Measurements from ENCODE around the gene MORF4L2. TPM values are rescaled to one million over a fixed set of nuclear protein-coding genes. Genes with fewer than 3 reads are reported as not detected.

MORF4L2 gene, protein sequence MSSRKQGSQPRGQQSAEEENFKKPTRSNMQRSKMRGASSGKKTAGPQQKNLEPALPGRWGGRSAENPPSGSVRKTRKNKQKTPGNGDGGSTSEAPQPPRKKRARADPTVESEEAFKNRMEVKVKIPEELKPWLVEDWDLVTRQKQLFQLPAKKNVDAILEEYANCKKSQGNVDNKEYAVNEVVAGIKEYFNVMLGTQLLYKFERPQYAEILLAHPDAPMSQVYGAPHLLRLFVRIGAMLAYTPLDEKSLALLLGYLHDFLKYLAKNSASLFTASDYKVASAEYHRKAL
- total RNA-seq: 1,387 and 1,919 TPM in 2 replicates

DNA sequence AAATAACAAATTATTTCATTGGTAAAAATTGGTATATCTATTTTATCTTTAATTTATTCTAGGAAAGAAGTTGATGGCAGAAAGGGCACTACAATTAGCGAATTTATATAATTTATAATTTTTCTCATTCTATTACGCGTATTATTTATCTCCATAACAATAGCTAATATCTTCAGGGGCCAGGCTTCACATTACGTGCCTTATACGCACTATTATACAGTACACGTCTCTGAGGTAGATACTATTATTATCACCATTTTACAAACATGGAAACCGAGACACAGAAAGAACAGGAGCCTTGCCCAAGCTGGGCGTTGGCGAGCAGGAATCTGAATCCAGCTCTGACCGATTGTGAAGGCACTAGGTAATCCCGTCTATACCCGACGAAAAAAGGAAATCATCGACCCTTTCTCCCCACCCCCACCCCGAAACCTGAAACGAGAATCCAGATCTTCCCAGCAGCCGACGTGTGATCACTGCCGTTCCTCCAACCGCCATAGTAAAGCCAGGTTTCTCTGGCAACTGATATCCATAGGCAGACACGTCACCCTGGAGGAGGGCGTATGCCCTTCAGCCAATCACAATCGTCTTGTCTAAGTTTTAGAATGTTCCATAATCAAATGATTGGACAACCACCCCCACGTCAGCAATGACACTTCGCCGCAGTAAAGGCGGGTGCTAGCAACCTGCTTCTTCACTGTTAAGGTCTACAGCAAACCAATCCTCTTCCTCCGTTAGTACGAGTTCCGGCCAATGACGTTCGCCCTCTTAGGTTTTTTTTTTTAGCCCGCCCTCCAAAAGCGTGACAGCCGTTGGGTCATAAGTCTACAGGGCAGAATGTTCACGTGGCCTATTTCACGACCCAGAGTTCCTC lies at the start of gene MORF4L2:
MORF4L2 (minus strand) TSS at position 501 of the 874 bp plus-strand sequence. CDS start 9,672 bp downstream, outside the sequence.

DNA sequence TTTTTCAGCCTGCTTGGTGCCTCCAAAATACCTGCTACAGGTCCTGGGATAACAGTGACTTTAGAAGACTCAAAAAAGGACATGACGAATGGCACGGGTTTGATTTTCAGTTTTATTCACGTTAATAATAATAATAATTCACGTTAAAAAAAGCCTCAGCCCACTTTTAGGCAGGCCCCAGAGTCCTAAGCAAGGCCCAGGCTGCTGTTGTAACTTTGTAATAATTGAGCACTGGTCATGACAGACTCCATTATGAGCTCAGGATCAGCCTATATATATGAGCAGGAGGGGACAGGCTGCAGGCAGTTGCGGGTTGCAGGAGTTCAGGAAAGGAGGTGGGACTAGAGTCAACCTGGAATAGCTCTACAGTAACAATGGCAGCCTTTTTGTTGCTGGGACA lies 24.1 kb upstream of the MORF4L2 start, which contains the start of gene TMEM31:
TMEM31 (plus strand) TSS at position 301 of the 400 bp plus-strand sequence. CDS start 1,350 bp downstream, outside the sequence.

GRCh38 chrX:103628386-103629317 lies 57.8 kb downstream of the MORF4L2 start, which contains the start of gene TCEAL1:
TSS of gene TCEAL1 (plus strand) at chrX:103628975. CDS start at chrX:103629917, 942 bp downstream.

Other genes starting within 250 kb of the MORF4L2 start
- 0.65 and 2.7 TPM in 2 replicates for gene RAB40A, start 167.2 kb downstream of the MORF4L2 start, total RNA-seq
- 63.4 and 352 TPM in 2 replicates for gene TCEAL4, start 101.2 kb downstream of the MORF4L2 start, total RNA-seq
- gene TCEAL3, start 78.7 kb downstream of the MORF4L2 start, total RNA-seq: 15.2 and 45.9 TPM in 2 replicates
- gene TCEAL1, start 57.7 kb downstream of the MORF4L2 start, total RNA-seq: 58.9 and 102 TPM in 2 replicates
- 0.39 TPM in 1 of 2 replicates, not detected in the other for gene TMEM31, start 24.2 kb upstream of the MORF4L2 start, total RNA-seq
- 1.2 TPM in 1 of 2 replicates, not detected in the other for gene PLP1, start 90.1 kb upstream of the MORF4L2 start, total RNA-seq
- 0.39 and 0.54 TPM in 2 replicates for gene RAB9B, start 145.6 kb upstream of the MORF4L2 start, total RNA-seq

Measured in placental epithelial cell (primary cell).